ENCODE measurements around the gene PAOX. TPM values are rescaled to one million over a fixed set of nuclear protein-coding genes. Genes with fewer than 3 reads are reported as not detected.

The PAOX gene
- total and polyA plus RNA-seq, 2 donors (not counting 1 experiment from before 2014, with no cell fraction given): 2.4 to 9.2 TPM

DNA sequence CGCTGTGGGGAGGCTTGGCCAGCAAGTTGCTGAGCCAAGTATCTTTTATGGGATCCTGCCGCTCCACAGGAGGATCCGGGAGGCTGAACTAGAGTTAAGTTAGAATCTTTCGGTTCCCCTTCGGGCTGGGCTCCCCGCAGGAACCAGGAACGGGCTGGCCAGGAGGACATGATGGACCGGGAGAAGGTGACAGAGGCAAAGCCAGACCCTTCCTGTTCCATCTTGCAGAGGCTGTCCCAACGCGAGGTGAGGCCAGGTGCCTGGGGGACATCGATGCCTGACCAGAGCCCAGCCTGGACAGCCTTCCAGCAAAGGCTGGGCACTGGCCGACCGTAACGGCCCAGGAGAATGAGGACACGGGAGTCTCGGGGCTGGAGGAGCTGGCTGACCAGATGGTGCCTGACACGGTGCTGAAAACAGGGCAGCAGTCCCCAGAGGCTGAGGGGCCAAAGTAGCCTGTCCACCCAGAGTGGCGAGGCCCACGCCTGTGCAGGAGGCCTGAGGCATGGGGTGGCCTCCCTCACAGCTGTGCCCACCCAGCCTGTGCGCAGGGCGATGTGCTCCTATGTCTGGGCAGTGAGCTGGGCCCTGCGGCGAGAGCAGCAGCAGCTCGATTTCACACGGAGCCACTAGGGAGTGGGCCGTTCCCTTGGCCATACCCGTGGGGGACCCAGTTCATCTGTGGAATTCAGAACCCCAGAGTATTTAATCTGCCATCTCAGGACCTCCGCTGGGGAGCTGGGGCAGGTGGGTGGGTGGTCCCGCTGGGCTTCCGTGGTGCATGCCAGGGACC, 1.8 kb upstream of the PAOX start:
- Histone ChIP-seq H3K4me3 (replicated peaks in 1 of 4; ENCODE audit: control extremely low read depth in 1 of 4, insufficient read depth in 1 of 4, low read depth in 3 of 4, low read length in 4 of 4) (no peak overlapping the region), H3K27ac (ENCODE audit: insufficient read depth, low read length) (no peak overlapping the region), H3K27me3 (ENCODE audit: control insufficient read depth, insufficient read depth, low read length) (no peaks in the 10 kb centered on the region), H3K9ac (ENCODE audit: insufficient read depth, low read length) (no peak overlapping the region), H3K4me1 (ENCODE audit: control insufficient read depth, extremely low read depth, insufficient read depth, low read length) (peaks cover 2% of the 10 kb centered on the region), H3K79me2 (ENCODE audit: control insufficient read depth, insufficient read depth, low read length) (no peaks in the 10 kb centered on the region), H4K20me1 (ENCODE audit: control insufficient read depth, extremely low read depth, insufficient read depth, low read length) (no peaks in the 10 kb centered on the region), H3K36me3 (ENCODE audit: control insufficient read depth, insufficient read depth, low read length) (no peaks in the 10 kb centered on the region), H2AFZ (ENCODE audit: low read length) (no peak overlapping the region), H3K9me3 (ENCODE audit: control insufficient read depth, insufficient read depth, low read depth, low read length) (no peaks in the 10 kb centered on the region), H3K4me2 (ENCODE audit: extremely low read depth, insufficient read depth, low read length) (no peak overlapping the region)
- TF ChIP-seq, protein P1, sequence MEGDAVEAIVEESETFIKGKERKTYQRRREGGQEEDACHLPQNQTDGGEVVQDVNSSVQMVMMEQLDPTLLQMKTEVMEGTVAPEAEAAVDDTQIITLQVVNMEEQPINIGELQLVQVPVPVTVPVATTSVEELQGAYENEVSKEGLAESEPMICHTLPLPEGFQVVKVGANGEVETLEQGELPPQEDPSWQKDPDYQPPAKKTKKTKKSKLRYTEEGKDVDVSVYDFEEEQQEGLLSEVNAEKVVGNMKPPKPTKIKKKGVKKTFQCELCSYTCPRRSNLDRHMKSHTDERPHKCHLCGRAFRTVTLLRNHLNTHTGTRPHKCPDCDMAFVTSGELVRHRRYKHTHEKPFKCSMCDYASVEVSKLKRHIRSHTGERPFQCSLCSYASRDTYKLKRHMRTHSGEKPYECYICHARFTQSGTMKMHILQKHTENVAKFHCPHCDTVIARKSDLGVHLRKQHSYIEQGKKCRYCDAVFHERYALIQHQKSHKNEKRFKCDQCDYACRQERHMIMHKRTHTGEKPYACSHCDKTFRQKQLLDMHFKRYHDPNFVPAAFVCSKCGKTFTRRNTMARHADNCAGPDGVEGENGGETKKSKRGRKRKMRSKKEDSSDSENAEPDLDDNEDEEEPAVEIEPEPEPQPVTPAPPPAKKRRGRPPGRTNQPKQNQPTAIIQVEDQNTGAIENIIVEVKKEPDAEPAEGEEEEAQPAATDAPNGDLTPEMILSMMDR (conservative IDR thresholded peaks at IDR 0.05 in 1 of 2, IDR thresholded peaks at IDR 0.05 in 1 of 2; ENCODE audit: low read depth in 1 of 2, low read length in 2 of 2): no peak
- no peak for TF ChIP-seq EZH2 (IDR thresholded peaks at IDR 0.05; ENCODE audit: low read length, missing control alignments)
- DNase-seq (ENCODE audit: low read depth in 2 of 2): no peak

DNA sequence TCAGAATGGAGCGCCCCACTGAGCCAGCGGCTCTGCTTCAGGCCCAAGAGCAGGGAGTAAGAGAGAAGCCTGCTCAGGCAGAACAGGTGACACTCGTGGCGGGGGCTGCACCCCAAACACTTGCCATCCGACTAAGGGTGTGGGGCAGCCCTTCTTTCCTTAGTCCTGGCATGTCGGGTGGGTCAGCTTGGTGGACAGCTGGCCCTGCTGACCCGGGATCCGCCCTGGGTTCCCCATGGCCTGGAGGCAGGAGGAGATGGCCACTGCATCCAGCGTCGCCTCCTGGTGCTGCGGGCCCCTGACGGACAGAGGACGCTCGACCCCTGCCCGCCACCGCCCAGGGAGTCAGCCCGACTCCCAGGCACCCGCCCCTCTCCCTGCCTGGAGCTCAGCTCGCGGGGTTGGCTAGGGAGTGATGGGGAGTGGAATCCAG, 1.2 kb upstream of the PAOX start:
- no peaks in the 10 kb centered on the region for H3K36me3 ChIP-seq (ENCODE audit: control insufficient read depth, insufficient read depth, low read length)
- TF ChIP-seq, protein P1 (conservative IDR thresholded peaks at IDR 0.05 in 1 of 2, IDR thresholded peaks at IDR 0.05 in 1 of 2; ENCODE audit: low read depth in 1 of 2, low read length in 2 of 2): no peak
- no peak for TF ChIP-seq EZH2 (IDR thresholded peaks at IDR 0.05; ENCODE audit: low read length, missing control alignments)
- H3K79me2 ChIP-seq (ENCODE audit: control insufficient read depth, insufficient read depth, low read length): no peaks in the 10 kb centered on the region
- peak overlapping the region; percentile 91 for H3K4me2 ChIP-seq (ENCODE audit: extremely low read depth, insufficient read depth, low read length)
- H3K27me3 ChIP-seq (ENCODE audit: control insufficient read depth, insufficient read depth, low read length): no peaks in the 10 kb centered on the region
- H3K27ac ChIP-seq (ENCODE audit: insufficient read depth, low read length): no peak overlapping the region
- H3K9ac ChIP-seq (ENCODE audit: insufficient read depth, low read length): peak overlapping the region; percentile 26
- peak overlapping the region; percentile 94 for H2AFZ ChIP-seq (ENCODE audit: low read length)
- H4K20me1 ChIP-seq (ENCODE audit: control insufficient read depth, extremely low read depth, insufficient read depth, low read length): no peaks in the 10 kb centered on the region
- H3K4me1 ChIP-seq (ENCODE audit: control insufficient read depth, extremely low read depth, insufficient read depth, low read length): peaks cover 2% of the 10 kb centered on the region
- DNase-seq (ENCODE audit: low read depth in 2 of 2): no peak
- H3K4me3 ChIP-seq (replicated peaks in 1 of 4; ENCODE audit: control extremely low read depth in 1 of 4, insufficient read depth in 1 of 4, low read depth in 3 of 4, low read length in 4 of 4): peak overlapping the region; percentile 54 to 79 (median 74)
- no peaks in the 10 kb centered on the region for H3K9me3 ChIP-seq (ENCODE audit: control insufficient read depth, insufficient read depth, low read depth, low read length)

DNA sequence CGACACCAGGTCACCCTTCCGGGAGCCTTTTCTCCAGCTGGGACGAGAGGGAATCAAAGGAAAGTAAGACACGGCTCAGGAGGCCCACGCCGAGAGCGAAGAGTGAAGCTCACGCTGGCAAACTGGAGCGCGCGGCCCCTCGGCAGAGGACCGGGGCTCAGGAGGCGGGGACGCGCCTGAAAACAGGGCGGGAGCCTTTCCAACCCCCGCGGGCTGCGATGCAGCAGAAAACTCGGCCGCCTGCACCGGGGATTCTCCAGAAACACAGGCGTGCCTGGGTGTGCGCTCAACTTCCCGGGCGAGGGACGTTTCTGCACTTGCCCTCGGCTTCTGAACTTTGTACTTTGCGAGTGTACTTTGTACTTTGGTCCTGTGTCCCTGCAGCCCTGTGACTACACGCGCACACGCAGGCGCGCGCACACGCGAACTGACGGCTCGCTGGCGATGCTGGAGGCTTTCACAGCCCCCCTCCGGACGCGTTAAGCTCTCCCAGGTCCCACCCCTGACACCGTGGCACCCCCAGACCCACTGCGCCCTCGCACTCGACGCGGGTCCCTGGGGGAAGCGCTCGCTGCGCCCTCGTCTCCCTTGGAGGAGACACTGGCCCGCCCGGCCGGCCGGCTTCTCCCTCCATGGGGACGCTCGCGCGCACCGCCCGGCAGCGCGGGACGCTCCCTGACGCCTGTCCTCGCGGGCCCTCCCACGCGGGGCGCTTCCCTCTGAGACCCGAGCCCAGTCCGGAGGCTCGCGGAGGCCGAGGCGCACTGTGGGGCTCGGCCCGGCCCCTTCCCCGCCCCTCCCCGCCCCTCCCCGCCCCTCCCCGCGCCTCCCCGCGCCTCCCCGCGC, 588 bp upstream of the PAOX start:
- Histone ChIP-seq H3K79me2 (ENCODE audit: control insufficient read depth, insufficient read depth, low read length) (no peaks in the 10 kb centered on the region), H3K4me2 (ENCODE audit: extremely low read depth, insufficient read depth, low read length) (peak overlapping the region; percentile 91), H3K9ac (ENCODE audit: insufficient read depth, low read length) (peak overlapping the region; percentile 26), H3K4me1 (ENCODE audit: control insufficient read depth, extremely low read depth, insufficient read depth, low read length) (peaks cover 2% of the 10 kb centered on the region), H2AFZ (ENCODE audit: low read length) (peak overlapping the region; percentile 94), H3K27ac (ENCODE audit: insufficient read depth, low read length) (no peak overlapping the region), H3K27me3 (ENCODE audit: control insufficient read depth, insufficient read depth, low read length) (no peaks in the 10 kb centered on the region), H3K36me3 (ENCODE audit: control insufficient read depth, insufficient read depth, low read length) (no peaks in the 10 kb centered on the region), H3K4me3 (replicated peaks in 1 of 4; ENCODE audit: control extremely low read depth in 1 of 4, insufficient read depth in 1 of 4, low read depth in 3 of 4, low read length in 4 of 4) (peak overlapping the region; percentile 54 to 79 (median 74)), H3K9me3 (ENCODE audit: control insufficient read depth, insufficient read depth, low read depth, low read length) (no peaks in the 10 kb centered on the region), H4K20me1 (ENCODE audit: control insufficient read depth, extremely low read depth, insufficient read depth, low read length) (no peaks in the 10 kb centered on the region)
- TF ChIP-seq EZH2 (IDR thresholded peaks at IDR 0.05; ENCODE audit: low read length, missing control alignments): no peak
- TF ChIP-seq, protein P1 (conservative IDR thresholded peaks at IDR 0.05 in 1 of 2, IDR thresholded peaks at IDR 0.05 in 1 of 2; ENCODE audit: low read depth in 1 of 2, low read length in 2 of 2): no peak
- peak; percentile 31 to 49 for DNase-seq (ENCODE audit: low read depth in 2 of 2)
